Upper lobe of left lung (tissue), 6 donors: ENCODE data around the gene RALGAPA2. TPM values are rescaled to one million over a fixed set of nuclear protein-coding genes. Genes with fewer than 3 reads are reported as not detected.

Experiments
- ATAC-seq, 2 donors: fragments of 200-7000 bp; cut with Tn5 transposase; one replicate each; pipeline ENCODE4 v1.9.1; 2022; ENCODE audit warnings: mild to moderate bottlenecking in 2 of 2, moderate library complexity in 2 of 2; ENCODE audit not compliant: low FRiP score in 2 of 2
- DNase-seq, 2 donors: peaks; one replicate each; pipeline ENCODE4 v3.0.0-alpha.2; 2019 to 2020
- H3K27ac ChIP-seq, 4 donors: fragments of 200-600 bp; sonication (generic); one replicate each; pipeline ENCODE4 v1.5.1; 2016 to 2019
- H3K27me3 ChIP-seq, 4 donors: fragments of 200-600 bp; sonication (generic); one replicate each; pipeline ENCODE4 v1.5.1; 2017 to 2019
- H3K36me3 ChIP-seq, 4 donors: fragments of 200-600 bp; sonication (generic); one replicate each; pipeline ENCODE4 v1.5.1; 2016 to 2019
- H3K4me1 ChIP-seq, 4 donors: fragments of 200-600 bp; sonication (generic); one replicate each; pipeline ENCODE4 v1.5.1; 2018 to 2019
- H3K4me3 ChIP-seq, 4 donors: fragments of 200-600 bp; sonication (generic); one replicate each; pipeline ENCODE4 v1.5.1; 2017 to 2019; ENCODE audit warnings: mild to moderate bottlenecking in 2 of 4, moderate library complexity in 1 of 4
- H3K9me3 ChIP-seq, 4 donors: fragments of 200-600 bp; sonication (generic); one replicate each; pipeline ENCODE4 v1.5.1; 2018 to 2019
- EP300 ChIP-seq, 4 donors: sonication (generic); formaldehyde crosslinking; IDR thresholded peaks; one replicate each; pipeline ENCODE4 v1.5.1; 2017; ENCODE audit warnings: antibody characterized with exemption in 4 of 4, control low read depth in 2 of 4
- POLR2A ChIP-seq, 4 donors: fragments of 450-650 bp; IDR thresholded peaks; one replicate each; pipeline ENCODE4 v1.5.1; 2016 to 2017; ENCODE audit warnings: antibody characterized with exemption in 4 of 4, mild to moderate bottlenecking in 2 of 4
- POLR2AphosphoS5 ChIP-seq, 2 donors: sonication (generic); formaldehyde crosslinking; IDR thresholded peaks; one replicate each; pipeline ENCODE4 v1.5.1; 2017; ENCODE audit warnings: antibody characterized with exemption in 2 of 2
- WGBS, 2 donors: methylation state at CpG; one replicate each; pipeline ENCODE4 v1.1.5; 2017 to 2018; 5-methylcytosine and 5-hydroxymethylcytosine counted together
- total RNA-seq, 6 donors: library from RNA; depleted of rRNA in 4 of 6; stranded (reverse); fragments of >200 nt in 4 of 6; gene quantifications; one replicate each; pipeline versions ENCODE4 v1.1.0 to v1.2.1, GENCODE V29; 2016 to 2021
- TF ChIP-seq, protein P1 (sequence below), 6 experiments: fragments of 450-650 bp in 4 of 6; fragments of 200-600 bp in 2 of 6; sonication (generic) in 2 of 6; IDR thresholded peaks; one replicate each; pipeline ENCODE4 v1.5.1; 2016 to 2019; ENCODE audit warnings: antibody characterized with exemption in 6 of 6
- donor health status: DM: no; HTN: no; CAD: no; lungs with moderate emphysema.
- donor health status: DM: no; HTN: yes; CAD: no; lungs with severe emphysema.

The RALGAPA2 gene
- total RNA-seq, 6 donors from 2014 or later = 50.8 to 95.3 (median 65.3) TPM

DNA sequence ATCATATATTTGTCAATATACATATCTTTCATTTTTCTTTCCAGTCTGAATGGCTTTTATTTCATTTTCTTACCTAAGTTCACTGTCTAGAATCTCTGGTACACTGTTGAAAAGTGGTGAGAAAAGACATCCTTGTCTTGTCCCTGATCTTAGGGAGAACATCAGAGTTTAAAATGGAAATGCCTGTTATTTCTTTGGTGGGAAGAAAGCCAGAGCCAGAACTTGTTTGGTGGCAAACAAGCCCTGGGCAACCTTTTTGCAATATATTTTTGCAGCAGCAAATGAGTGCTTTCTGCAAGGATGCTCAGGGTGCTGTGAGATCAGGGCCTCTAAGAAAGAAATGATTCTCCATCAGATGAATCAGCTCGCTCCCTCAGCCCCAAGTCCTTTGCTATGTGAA, 156.6 kb downstream of the RALGAPA2 start:
- Histone ChIP-seq H3K27me3 (no peaks in the 10 kb centered on the region), H3K4me1 (peaks cover 0 to 4% (median 0%) of the 10 kb centered on the region in 4 donors), H3K36me3 (peaks cover 0 to 45% (median 8%) of the 10 kb centered on the region in 4 donors), H3K4me3 (no peak overlapping the region), H3K27ac (no peak overlapping the region), H3K9me3 (no peaks in the 10 kb centered on the region)
- 87 to 100% methylated on average over 1 of the region's 1 CpG for WGBS, 2 donors
- DNase-seq (no peak), ATAC-seq (no peak)
- TF ChIP-seq EP300 (IDR thresholded peaks at IDR 0.05) (no peak), POLR2A (IDR thresholded peaks at IDR 0.05) (no peak), POLR2AphosphoS5 (IDR thresholded peaks at IDR 0.05) (no peak)
- TF ChIP-seq, protein P1, sequence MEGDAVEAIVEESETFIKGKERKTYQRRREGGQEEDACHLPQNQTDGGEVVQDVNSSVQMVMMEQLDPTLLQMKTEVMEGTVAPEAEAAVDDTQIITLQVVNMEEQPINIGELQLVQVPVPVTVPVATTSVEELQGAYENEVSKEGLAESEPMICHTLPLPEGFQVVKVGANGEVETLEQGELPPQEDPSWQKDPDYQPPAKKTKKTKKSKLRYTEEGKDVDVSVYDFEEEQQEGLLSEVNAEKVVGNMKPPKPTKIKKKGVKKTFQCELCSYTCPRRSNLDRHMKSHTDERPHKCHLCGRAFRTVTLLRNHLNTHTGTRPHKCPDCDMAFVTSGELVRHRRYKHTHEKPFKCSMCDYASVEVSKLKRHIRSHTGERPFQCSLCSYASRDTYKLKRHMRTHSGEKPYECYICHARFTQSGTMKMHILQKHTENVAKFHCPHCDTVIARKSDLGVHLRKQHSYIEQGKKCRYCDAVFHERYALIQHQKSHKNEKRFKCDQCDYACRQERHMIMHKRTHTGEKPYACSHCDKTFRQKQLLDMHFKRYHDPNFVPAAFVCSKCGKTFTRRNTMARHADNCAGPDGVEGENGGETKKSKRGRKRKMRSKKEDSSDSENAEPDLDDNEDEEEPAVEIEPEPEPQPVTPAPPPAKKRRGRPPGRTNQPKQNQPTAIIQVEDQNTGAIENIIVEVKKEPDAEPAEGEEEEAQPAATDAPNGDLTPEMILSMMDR (IDR thresholded peaks at IDR 0.05) = no peak

DNA sequence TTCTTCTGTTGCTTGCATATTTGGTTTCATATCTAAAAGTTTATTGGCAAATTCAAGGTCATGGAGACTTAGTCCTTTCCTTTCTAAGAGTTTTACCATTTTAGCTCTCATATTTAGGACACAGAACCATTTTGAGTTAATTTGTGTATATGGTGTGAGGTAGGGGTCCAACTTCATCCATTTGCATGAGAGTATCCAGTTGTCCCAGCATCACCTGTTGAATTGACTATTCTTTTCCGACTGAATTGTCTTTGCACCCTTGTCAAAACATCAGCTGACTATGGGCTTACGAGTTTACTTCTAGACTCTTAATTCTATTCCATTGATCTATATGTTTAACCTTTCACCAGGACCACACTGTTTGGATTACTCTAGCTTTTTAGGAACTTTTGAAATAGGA, 157.5 kb downstream of the RALGAPA2 start:
- ATAC-seq (no peak), DNase-seq (no peak)
- WGBS, 2 donors = 93 to 96% methylated on average over 2 of the region's 2 CpGs
- TF ChIP-seq POLR2A (IDR thresholded peaks at IDR 0.05) (no peak), POLR2AphosphoS5 (IDR thresholded peaks at IDR 0.05) (no peak), EP300 (IDR thresholded peaks at IDR 0.05) (no peak)
- TF ChIP-seq, protein P1 (IDR thresholded peaks at IDR 0.05) = no peak
- Histone ChIP-seq H3K4me1 (peaks cover 0 to 4% (median 0%) of the 10 kb centered on the region in 4 donors), H3K4me3 (no peak overlapping the region), H3K36me3 (peaks cover 0 to 40% (median 8%) of the 10 kb centered on the region in 4 donors), H3K9me3 (no peaks in the 10 kb centered on the region), H3K27me3 (no peaks in the 10 kb centered on the region), H3K27ac (no peak overlapping the region)

DNA sequence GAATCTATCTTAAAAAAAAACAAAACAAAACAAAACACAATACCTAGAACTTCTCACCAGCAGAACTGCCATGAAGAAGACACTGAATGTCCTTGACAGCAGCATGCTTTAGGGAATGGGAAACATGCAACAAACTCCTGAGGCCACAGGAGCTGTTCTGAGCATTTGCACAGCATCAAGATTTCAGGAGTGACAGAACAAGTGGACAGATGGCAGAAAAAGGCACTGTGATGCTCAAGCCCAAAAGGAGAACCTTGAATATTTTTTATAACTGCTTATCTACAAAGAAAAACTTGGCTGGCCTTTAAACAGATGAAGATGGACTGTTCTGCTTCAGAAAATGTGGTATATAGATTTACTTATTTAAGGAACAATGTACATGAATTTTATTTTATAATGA, 158.9 kb downstream of the RALGAPA2 start:
- Histone ChIP-seq H3K36me3 (peaks cover 0 to 35% (median 8%) of the 10 kb centered on the region in 4 donors), H3K27me3 (no peaks in the 10 kb centered on the region), H3K9me3 (no peaks in the 10 kb centered on the region), H3K4me1 (peaks cover 0 to 11% (median 5%) of the 10 kb centered on the region in 4 donors), H3K4me3 (no peak overlapping the region), H3K27ac (no peak overlapping the region)
- DNase-seq = no peak
- no peak for ATAC-seq
- TF ChIP-seq POLR2A (IDR thresholded peaks at IDR 0.05) = no peak
- TF ChIP-seq, protein P1 (IDR thresholded peaks at IDR 0.05) = no peak
- TF ChIP-seq EP300 (IDR thresholded peaks at IDR 0.05) = no peak
- no peak for TF ChIP-seq POLR2AphosphoS5 (IDR thresholded peaks at IDR 0.05)

GRCh38 chr20:20552076-20552475, 160.4 kb downstream of the RALGAPA2 start:
- H3K27me3 ChIP-seq = no peaks in the 10 kb centered on the region
- peaks cover 0 to 11% (median 5%) of the 10 kb centered on the region in 4 donors for H3K4me1 ChIP-seq
- no peak overlapping the region for H3K4me3 ChIP-seq
- H3K9me3 ChIP-seq = no peaks in the 10 kb centered on the region
- TF ChIP-seq EP300 (IDR thresholded peaks at IDR 0.05) = no peak
- TF ChIP-seq, protein P1 (IDR thresholded peaks at IDR 0.05) = no peak
- TF ChIP-seq POLR2AphosphoS5 (IDR thresholded peaks at IDR 0.05) = no peak
- TF ChIP-seq POLR2A (IDR thresholded peaks at IDR 0.05) = no peak
- DNase-seq = no peak
- WGBS, 2 donors = 92 to 95% methylated on average over 4 of the region's 4 CpGs
- H3K27ac ChIP-seq = no peak overlapping the region
- no peak for ATAC-seq
- peaks cover 0 to 29% (median 5%) of the 10 kb centered on the region in 4 donors for H3K36me3 ChIP-seq

DNA sequence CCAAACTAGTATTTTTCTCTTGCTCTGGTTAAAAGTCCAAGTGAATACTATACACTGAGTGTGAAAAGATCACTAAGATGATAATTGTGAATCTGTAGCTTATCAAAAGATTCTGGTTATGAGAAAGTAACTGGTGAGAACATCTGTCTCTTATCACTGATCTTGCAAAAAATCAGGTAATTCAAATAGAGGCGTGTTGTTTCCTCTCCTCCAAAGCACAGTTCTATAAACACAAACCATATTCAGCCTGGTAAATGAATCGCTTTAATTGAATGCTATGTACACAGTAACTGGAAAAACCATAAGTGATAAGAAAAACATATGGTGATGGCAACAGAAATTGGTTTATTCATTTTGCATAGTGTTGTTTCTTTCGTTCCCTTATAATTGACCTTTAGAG, 161.0 kb downstream of the RALGAPA2 start:
- WGBS, 2 donors = 68 to 75% methylated on average over 3 of the region's 3 CpGs
- TF ChIP-seq POLR2A (IDR thresholded peaks at IDR 0.05) (no peak), EP300 (IDR thresholded peaks at IDR 0.05) (no peak), POLR2AphosphoS5 (IDR thresholded peaks at IDR 0.05) (no peak)
- TF ChIP-seq, protein P1 (IDR thresholded peaks at IDR 0.05) = no peak
- DNase-seq (no peak), ATAC-seq (no peak)
- Histone ChIP-seq H3K27ac (no peak overlapping the region), H3K9me3 (no peaks in the 10 kb centered on the region), H3K4me3 (no peak overlapping the region), H3K27me3 (no peaks in the 10 kb centered on the region), H3K36me3 (peaks cover 0 to 33% (median 6%) of the 10 kb centered on the region in 4 donors), H3K4me1 (peaks cover 0 to 11% (median 5%) of the 10 kb centered on the region in 4 donors)
